Chondrocyte (in vitro differentiated cells): Measurements from ENCODE around the gene H3-3A. TPM values are rescaled to one million over a fixed set of nuclear protein-coding genes. Genes with fewer than 3 reads are reported as not detected.

Source experiments
- DNase-seq: peaks from one replicate; pipeline ENCODE4 v3.0.0; 2021; ENCODE audit warnings: mixed read lengths, low spot score
- H3K27ac Mint-ChIP-seq: one replicate; pipeline ENCODE4 v1.8.0; 2021; ENCODE audit warnings: mild to moderate bottlenecking, moderate library complexity, mixed read lengths; ENCODE audit not compliant: unreplicated experiment
- H3K27me3 Mint-ChIP-seq: 2 replicates; pipeline ENCODE4 v1.8.0; 2021; ENCODE audit warnings: low read depth, mixed read lengths
- H3K36me3 Mint-ChIP-seq: 2 replicates; pipeline ENCODE4 v1.8.0; 2021; ENCODE audit warnings: low read depth, mixed read lengths
- H3K4me1 Mint-ChIP-seq: 2 replicates; pipeline ENCODE4 v1.8.0; 2021; ENCODE audit warnings: low read depth, mild to moderate bottlenecking, mixed read lengths
- H3K4me3 Mint-ChIP-seq: one replicate; pipeline ENCODE4 v1.8.0; 2021; ENCODE audit warnings: mild to moderate bottlenecking, moderate library complexity, mixed read lengths; ENCODE audit not compliant: unreplicated experiment
- H3K9me3 Mint-ChIP-seq: 2 replicates; pipeline ENCODE4 v1.8.0; 2021; ENCODE audit warnings: low read depth, mixed read lengths
- long read RNA-seq: library from polyadenylated mRNA; stranded (forward); transcript quantifications from one replicate; pipeline ENCODE4 v2.0.0, GENCODE V29; 2021
- total RNA-seq: library from RNA; stranded (reverse); gene quantifications from 3 replicates; pipeline ENCODE4 v1.2.1, GENCODE V29; 2021
- TF ChIP-seq, protein P1 (sequence below): fragments of 200-600 bp; sonication (generic); IDR thresholded peaks from 2 replicates; pipeline ENCODE4 v1.5.0; 2021; ENCODE audit warnings: antibody characterized with exemption, mild to moderate bottlenecking, moderate library complexity

Gene H3-3A
- total RNA-seq: 307 to 328 TPM (median 315 TPM) in 3 replicates
- long read RNA-seq, transcript H3F3A-203 (4 exons, 1,088 nt): major isoform, 186 of 192 reads
- long read RNA-seq, partial matches to known transcripts: 0 of 192 reads
- long read RNA-seq, other reads (novel, unspliced or antisense): 6 of 192 reads

DNA sequence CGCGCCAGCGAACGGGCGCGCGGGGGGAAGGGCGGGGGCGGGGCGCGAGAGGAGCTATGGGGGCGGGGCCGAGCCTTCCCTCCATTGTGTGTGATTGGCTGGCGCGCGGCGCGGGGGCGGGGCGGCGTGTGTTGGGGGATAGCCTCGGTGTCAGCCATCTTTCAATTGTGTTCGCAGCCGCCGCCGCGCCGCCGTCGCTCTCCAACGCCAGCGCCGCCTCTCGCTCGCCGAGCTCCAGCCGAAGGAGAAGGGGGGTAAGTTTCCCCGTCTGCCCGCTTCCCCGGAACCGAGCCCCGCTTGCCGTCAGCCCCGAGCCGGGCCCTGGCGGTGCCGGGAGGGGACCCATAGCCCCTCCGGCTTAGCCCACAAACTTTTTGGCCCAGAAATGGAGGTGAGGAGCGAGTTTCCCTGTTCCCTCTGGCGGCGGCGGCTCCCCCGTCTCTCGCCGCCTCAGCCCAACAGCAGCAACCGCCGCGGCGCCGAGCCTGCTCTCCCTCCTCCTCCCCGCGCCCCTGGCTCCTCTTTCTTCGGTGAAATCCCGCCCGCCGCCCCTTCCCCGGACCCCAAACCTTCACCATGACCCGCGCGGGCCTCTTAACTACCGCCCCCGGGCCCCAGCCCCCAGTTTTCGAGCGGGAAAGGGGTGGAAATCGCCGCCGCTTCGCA lies at the start of gene H3-3A:
Gene H3-3A, plus strand, starts transcription at position 159 of the 666 bp plus-strand sequence. CDS start 1,636 bp downstream, outside the sequence.
- peak within 1 kb of the TSS; percentile 99 for H3K27ac Mint-ChIP-seq
- peaks cover 6% of the 10 kb centered on the region for H3K36me3 Mint-ChIP-seq
- H3K4me3 Mint-ChIP-seq: peak within 1 kb of the TSS; percentile 99
- H3K27me3 Mint-ChIP-seq: no peaks in the 10 kb centered on the region
- H3K9me3 Mint-ChIP-seq: no peaks in the 10 kb centered on the region
- TF ChIP-seq, protein P1, sequence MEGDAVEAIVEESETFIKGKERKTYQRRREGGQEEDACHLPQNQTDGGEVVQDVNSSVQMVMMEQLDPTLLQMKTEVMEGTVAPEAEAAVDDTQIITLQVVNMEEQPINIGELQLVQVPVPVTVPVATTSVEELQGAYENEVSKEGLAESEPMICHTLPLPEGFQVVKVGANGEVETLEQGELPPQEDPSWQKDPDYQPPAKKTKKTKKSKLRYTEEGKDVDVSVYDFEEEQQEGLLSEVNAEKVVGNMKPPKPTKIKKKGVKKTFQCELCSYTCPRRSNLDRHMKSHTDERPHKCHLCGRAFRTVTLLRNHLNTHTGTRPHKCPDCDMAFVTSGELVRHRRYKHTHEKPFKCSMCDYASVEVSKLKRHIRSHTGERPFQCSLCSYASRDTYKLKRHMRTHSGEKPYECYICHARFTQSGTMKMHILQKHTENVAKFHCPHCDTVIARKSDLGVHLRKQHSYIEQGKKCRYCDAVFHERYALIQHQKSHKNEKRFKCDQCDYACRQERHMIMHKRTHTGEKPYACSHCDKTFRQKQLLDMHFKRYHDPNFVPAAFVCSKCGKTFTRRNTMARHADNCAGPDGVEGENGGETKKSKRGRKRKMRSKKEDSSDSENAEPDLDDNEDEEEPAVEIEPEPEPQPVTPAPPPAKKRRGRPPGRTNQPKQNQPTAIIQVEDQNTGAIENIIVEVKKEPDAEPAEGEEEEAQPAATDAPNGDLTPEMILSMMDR: peak; percentile 42
- peak; percentile 98 for DNase-seq
- peaks cover 38% of the 10 kb centered on the region for H3K4me1 Mint-ChIP-seq

DNA sequence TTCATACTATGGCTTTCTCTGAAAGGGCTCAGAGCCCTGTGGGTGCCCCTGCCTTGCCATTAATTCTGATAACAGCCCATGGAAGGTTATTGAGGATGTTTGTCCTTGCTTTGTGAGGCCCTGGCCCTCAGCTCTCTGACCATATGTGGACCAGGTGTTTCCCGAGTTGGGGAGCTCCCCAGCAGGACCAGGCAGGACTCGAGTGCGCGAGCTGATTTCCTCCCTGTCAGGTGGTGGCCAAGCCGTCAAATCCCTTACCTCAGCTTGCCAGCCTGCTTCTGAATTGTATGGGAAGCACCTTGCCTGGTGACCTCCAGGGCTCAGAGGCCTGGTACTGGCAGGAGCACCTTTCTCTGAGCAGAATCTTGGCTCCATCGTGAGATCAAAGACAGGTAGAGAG lies 45.4 kb upstream of the H3-3A start:
- H3K4me1 Mint-ChIP-seq: no peaks in the 10 kb centered on the region
- no peak overlapping the region for H3K4me3 Mint-ChIP-seq
- no peaks in the 10 kb centered on the region for H3K36me3 Mint-ChIP-seq
- DNase-seq: no peak
- TF ChIP-seq, protein P1: no peak
- peaks cover 16% of the 10 kb centered on the region for H3K27me3 Mint-ChIP-seq
- H3K9me3 Mint-ChIP-seq: no peaks in the 10 kb centered on the region
- H3K27ac Mint-ChIP-seq: no peak overlapping the region

DNA sequence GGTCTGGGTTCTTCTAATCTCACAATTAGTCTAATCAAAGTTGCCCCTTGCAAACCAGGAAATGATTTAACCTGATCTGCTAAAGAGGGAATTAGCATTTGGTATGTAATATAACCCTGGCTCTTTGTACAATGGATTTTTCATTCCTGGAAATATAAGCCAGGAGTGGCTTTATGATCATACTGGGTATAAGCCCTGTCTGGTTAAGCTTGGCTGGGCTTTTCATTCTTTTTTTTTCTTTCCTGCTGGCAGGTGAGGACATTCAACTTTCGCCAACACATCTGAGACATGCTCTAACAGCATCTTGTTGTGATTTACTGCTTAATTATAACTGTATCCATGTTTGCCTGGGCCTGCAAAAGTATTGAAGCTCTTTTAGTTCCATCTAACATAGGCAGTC lies 42.9 kb upstream of the H3-3A start:
- no peak overlapping the region for H3K27ac Mint-ChIP-seq
- H3K4me3 Mint-ChIP-seq: no peak overlapping the region
- H3K27me3 Mint-ChIP-seq: peaks cover 6% of the 10 kb centered on the region
- no peaks in the 10 kb centered on the region for H3K9me3 Mint-ChIP-seq
- TF ChIP-seq, protein P1: no peak
- no peak for DNase-seq
- H3K36me3 Mint-ChIP-seq: no peaks in the 10 kb centered on the region
- H3K4me1 Mint-ChIP-seq: no peaks in the 10 kb centered on the region

DNA sequence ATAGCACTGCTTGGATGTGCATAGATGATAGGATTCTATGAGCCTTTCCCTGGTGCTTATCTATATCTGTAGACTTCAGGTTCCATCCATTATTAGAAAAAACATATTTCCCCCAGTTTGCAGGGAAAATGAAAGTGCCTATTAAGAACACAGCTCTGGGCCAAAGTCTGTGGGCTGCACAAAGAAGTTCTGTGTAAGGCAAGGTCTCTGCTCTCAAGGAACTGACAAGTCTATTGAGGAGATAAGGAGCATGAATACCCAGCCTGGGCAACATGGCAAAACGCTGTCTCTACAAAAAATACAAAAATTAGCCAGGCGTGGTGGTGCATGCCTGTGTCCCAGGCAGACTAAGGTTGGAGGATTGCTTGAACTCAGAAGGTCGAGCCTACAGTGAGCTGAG lies 41.1 kb upstream of the H3-3A start:
- no peaks in the 10 kb centered on the region for H3K36me3 Mint-ChIP-seq
- no peaks in the 10 kb centered on the region for H3K9me3 Mint-ChIP-seq
- H3K4me1 Mint-ChIP-seq: no peaks in the 10 kb centered on the region
- no peak for DNase-seq
- H3K27ac Mint-ChIP-seq: no peak overlapping the region
- peaks cover 5% of the 10 kb centered on the region for H3K27me3 Mint-ChIP-seq
- H3K4me3 Mint-ChIP-seq: no peak overlapping the region
- TF ChIP-seq, protein P1: no peak

DNA sequence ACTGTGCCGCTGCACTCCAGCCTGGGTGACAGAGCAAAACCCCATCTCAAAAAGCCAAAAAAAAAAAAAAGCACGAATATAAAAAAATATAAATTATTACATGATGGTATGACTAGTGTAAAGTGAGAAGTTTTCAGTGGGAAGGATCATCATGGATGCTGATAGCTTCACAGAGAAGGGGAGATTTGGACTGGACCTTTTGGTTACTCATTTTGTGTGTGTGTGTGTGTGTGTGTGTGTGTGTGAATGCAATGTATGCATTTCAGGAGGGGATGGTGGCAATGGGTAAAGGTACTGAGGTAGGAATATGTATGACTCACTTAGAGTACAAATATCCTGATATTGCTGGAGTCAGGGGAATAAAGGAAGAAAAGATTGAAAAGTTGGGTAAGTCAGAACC lies 40.7 kb upstream of the H3-3A start:
- no peak for DNase-seq
- Mint-ChIP-seq H3K4me3 (no peak overlapping the region), H3K27ac (no peak overlapping the region)

More for the DNA sequence above, 40.7 kb upstream of the H3-3A start:
- Mint-ChIP-seq H3K4me1 (no peaks in the 10 kb centered on the region), H3K9me3 (no peaks in the 10 kb centered on the region), H3K36me3 (no peaks in the 10 kb centered on the region), H3K27me3 (peaks cover 5% of the 10 kb centered on the region)
- TF ChIP-seq, protein P1: no peak
